ENCODE measurements around the gene COPZ2. TPM values are rescaled to one million over a fixed set of nuclear protein-coding genes. Genes with fewer than 3 reads are reported as not detected.
A peak's percentile ranks its signal among the peaks of the same experiment; 100 is the strongest.

Gene COPZ2
- total RNA-seq, 2 donors from 2014 or later: not detected

DNA sequence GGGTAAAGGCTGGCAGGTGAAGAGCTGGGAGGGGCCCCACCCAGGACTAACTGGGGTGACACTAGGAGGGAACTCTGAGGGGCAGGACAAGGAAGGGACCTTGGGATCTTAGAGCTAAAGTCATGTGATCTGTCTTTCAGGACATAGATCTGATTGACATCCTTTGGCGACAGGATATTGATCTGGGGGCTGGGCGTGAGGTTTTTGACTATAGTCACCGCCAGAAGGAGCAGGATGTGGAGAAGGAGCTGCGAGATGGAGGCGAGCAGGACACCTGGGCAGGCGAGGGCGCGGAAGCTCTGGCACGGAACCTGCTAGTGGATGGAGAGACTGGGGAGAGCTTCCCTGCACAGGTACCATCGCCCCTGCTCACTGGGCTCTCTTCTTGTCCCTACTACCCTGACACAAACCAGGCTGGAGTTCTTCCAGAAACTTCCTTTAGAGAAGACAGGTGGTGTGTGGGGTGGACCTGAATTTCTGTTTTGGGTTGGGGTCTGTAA is 18.7 kb upstream of the COPZ2 start:
- Histone ChIP-seq H3K36me3 (ENCODE audit: control insufficient read depth, insufficient read depth, low read length) (peaks cover 86% of the 10 kb centered on the region), H3K9me3 (ENCODE audit: control insufficient read depth, low read length) (no peaks in the 10 kb centered on the region), H3K4me3 (ENCODE audit: low read length) (no peak overlapping the region), H3K27me3 (ENCODE audit: control insufficient read depth, insufficient read depth, low read length, poor library complexity, severe bottlenecking) (no peaks in the 10 kb centered on the region), H3K4me1 (ENCODE audit: control insufficient read depth, insufficient read depth, low read length) (peaks cover 25% of the 10 kb centered on the region), H3K27ac (ENCODE audit: low read depth, low read length) (peak overlapping the region; percentile 76), H3K9ac (ENCODE audit: extremely low read depth, low read length, poor library complexity, severe bottlenecking) (no peak overlapping the region)
- no peak for DNase-seq
- peaks cover 53% of the 10 kb centered on the region for H3K4me1 Mint-ChIP-seq
- H3K27me3 Mint-ChIP-seq (ENCODE audit: insufficient read depth): no peaks in the 10 kb centered on the region
- no peaks in the 10 kb centered on the region for H3K9me3 Mint-ChIP-seq
- 90 to 100% methylated on average over 4 to 10 of the region's 10 CpGs for WGBS, 2 experiments (ENCODE audit: insufficient coverage in 1 of 2, insufficient read length in 1 of 2)
- peaks cover 62% of the 10 kb centered on the region for H3K36me3 Mint-ChIP-seq (ENCODE audit: low read depth)
- peak overlapping the region; percentile 63 for H3K4me3 Mint-ChIP-seq
- TF ChIP-seq, protein P1, sequence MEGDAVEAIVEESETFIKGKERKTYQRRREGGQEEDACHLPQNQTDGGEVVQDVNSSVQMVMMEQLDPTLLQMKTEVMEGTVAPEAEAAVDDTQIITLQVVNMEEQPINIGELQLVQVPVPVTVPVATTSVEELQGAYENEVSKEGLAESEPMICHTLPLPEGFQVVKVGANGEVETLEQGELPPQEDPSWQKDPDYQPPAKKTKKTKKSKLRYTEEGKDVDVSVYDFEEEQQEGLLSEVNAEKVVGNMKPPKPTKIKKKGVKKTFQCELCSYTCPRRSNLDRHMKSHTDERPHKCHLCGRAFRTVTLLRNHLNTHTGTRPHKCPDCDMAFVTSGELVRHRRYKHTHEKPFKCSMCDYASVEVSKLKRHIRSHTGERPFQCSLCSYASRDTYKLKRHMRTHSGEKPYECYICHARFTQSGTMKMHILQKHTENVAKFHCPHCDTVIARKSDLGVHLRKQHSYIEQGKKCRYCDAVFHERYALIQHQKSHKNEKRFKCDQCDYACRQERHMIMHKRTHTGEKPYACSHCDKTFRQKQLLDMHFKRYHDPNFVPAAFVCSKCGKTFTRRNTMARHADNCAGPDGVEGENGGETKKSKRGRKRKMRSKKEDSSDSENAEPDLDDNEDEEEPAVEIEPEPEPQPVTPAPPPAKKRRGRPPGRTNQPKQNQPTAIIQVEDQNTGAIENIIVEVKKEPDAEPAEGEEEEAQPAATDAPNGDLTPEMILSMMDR (conservative IDR thresholded peaks at IDR 0.05): no peak
- peak overlapping the region; percentile 96 for H3K27ac Mint-ChIP-seq

DNA sequence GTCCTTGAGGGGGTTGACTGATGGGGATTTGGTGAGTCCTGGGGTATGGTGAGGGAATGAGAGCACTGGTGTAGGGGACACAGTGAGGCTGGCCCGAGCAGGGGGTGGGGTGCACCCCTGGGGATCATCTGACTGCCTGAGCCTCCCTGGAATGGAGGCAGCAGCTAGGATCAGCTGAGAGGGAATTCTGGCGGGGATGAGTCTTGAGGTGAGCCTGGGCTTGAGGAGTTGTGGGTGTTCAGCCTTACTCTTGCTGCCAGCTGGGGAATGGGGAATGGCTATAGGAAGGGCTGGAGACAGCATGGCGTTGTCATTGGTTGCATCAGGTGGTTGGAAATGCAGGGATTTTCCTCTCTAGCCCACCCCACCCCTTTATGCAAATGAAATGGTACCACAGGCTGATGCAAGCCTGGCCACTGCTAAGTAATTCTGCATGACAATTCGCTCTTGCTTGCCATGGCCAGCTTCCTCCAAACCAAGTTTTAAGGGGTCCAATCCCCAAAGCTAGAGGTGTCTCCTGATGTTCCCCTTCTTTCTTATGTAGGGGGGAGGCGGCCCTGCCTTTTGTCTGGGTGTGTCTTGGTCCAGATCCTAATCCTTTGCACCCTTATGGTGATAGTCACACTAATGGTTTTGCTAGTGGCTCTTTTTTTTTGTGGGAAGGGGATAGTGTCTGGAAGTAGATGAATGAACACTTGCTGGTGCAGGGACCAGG is 18.1 kb upstream of the COPZ2 start:
- Histone ChIP-seq H3K27ac (ENCODE audit: low read depth, low read length) (peak overlapping the region; percentile 76), H3K36me3 (ENCODE audit: control insufficient read depth, insufficient read depth, low read length) (peaks cover 88% of the 10 kb centered on the region), H3K4me3 (ENCODE audit: low read length) (peak overlapping the region; percentile 68), H3K9ac (ENCODE audit: extremely low read depth, low read length, poor library complexity, severe bottlenecking) (no peak overlapping the region), H3K9me3 (ENCODE audit: control insufficient read depth, low read length) (no peaks in the 10 kb centered on the region), H3K27me3 (ENCODE audit: control insufficient read depth, insufficient read depth, low read length, poor library complexity, severe bottlenecking) (no peaks in the 10 kb centered on the region), H3K4me1 (ENCODE audit: control insufficient read depth, insufficient read depth, low read length) (peaks cover 28% of the 10 kb centered on the region)
- Mint-ChIP-seq H3K27me3 (ENCODE audit: insufficient read depth) (no peaks in the 10 kb centered on the region), H3K9me3 (no peaks in the 10 kb centered on the region), H3K27ac (peak overlapping the region; percentile 96), H3K36me3 (ENCODE audit: low read depth) (peaks cover 64% of the 10 kb centered on the region), H3K4me1 (peaks cover 59% of the 10 kb centered on the region), H3K4me3 (peak overlapping the region; percentile 63)
- TF ChIP-seq, protein P1 (conservative IDR thresholded peaks at IDR 0.05): no peak
- peak; percentile 92 for DNase-seq
- 59 to 60% methylated on average over 3 to 5 of the region's 5 CpGs for WGBS, 2 experiments (ENCODE audit: insufficient coverage in 1 of 2, insufficient read length in 1 of 2)

DNA sequence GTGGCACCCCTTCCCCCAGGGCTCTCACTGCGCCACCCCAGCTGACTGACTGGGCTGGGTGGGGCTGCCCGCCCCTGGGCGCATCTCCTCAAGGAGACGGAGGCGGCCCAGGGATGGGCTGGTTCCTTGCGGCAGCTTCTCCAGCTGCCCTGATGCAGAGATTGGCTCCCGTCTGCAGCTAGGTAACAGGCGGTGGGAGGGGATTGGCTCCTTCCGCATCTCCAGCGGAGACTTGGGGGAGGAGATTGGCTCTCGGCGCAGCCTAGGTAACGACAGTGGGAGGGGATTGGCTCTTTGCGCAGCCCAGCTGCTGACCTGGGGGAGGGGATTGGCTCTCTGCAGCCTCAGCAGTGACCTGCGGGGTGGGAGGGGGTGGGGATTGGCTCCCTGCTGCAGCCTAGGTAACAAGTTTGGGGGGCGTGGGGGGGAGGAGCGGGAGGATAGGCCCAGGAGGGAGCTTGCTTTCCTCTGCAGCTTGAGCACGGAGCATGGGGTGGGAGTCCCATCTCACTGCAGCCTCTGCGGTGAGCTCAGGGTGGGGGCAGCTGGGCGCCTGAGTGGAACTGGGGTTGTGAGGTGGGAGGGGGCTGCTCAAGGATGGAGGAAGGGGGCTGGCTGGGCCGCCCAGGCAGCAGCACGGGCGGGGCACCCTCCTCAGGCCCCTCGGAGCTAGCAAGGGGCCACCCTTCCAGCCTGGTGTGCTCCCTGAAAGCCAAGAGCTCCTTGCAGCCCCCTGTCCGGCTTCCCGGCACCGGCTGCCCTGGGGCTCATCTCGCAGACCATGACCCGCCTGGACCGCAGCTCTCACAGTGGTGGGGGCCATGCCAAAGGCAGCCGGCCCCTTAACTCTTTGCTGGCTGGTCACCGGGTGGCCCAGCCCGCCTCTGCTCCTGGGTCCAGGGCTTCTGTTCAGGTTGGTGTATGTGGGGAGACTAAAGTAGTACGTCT is 16.9 kb upstream of the COPZ2 start:
- Mint-ChIP-seq H3K4me1 (peaks cover 69% of the 10 kb centered on the region), H3K36me3 (ENCODE audit: low read depth) (peaks cover 58% of the 10 kb centered on the region)
- H3K36me3 ChIP-seq (ENCODE audit: control insufficient read depth, insufficient read depth, low read length): peaks cover 82% of the 10 kb centered on the region

More for the DNA sequence above, 16.9 kb upstream of the COPZ2 start:
- Mint-ChIP-seq H3K9me3 (no peaks in the 10 kb centered on the region), H3K27me3 (ENCODE audit: insufficient read depth) (no peaks in the 10 kb centered on the region), H3K4me3 (peak overlapping the region; percentile 63), H3K27ac (peak overlapping the region; percentile 96)
- TF ChIP-seq, protein P1 (conservative IDR thresholded peaks at IDR 0.05): no peak
- Histone ChIP-seq H3K27me3 (ENCODE audit: control insufficient read depth, insufficient read depth, low read length, poor library complexity, severe bottlenecking) (no peaks in the 10 kb centered on the region), H3K9me3 (ENCODE audit: control insufficient read depth, low read length) (no peaks in the 10 kb centered on the region), H3K4me1 (ENCODE audit: control insufficient read depth, insufficient read depth, low read length) (peaks cover 31% of the 10 kb centered on the region), H3K27ac (ENCODE audit: low read depth, low read length) (peak overlapping the region; percentile 70), H3K4me3 (ENCODE audit: low read length) (peak overlapping the region; percentile 68), H3K9ac (ENCODE audit: extremely low read depth, low read length, poor library complexity, severe bottlenecking) (no peak overlapping the region)
- DNase-seq: peak; percentile 100
- WGBS, 2 experiments (ENCODE audit: insufficient coverage in 1 of 2, insufficient read length in 1 of 2): 11% methylated on average over 8 to 34 of the region's 34 CpGs

Data from endodermal cell (in vitro differentiated cells).